Fibroblast of lung (primary cell): ENCODE data around the gene UBA1.

Experiments
- CTCF ChIP-seq, 2 donors: IDR thresholded peaks in 1 of 2; conservative IDR thresholded peaks in 1 of 2; 1 replicate in 1 of 2; 2 replicates in 1 of 2; pipeline ENCODE4 v1.5.1; 2011 to 2012; ENCODE audit warnings: low read length in 2 of 2, control low read depth in 1 of 2, inconsistent platforms in 1 of 2, low read depth in 1 of 2, mild to moderate bottlenecking in 1 of 2
- EZH2 ChIP-seq: IDR thresholded peaks from 2 replicates; pipeline ENCODE4 v1.5.1; 2012; ENCODE audit warnings: low read length, control low read depth, mild to moderate bottlenecking; ENCODE audit errors: missing control alignments

- TF ChIP-seq CTCF (conservative IDR thresholded peaks at IDR 0.05 in 1 of 2, IDR thresholded peaks at IDR 0.05 in 1 of 2; ENCODE audit: low read depth in 1 of 2, low read length in 2 of 2) (no peak), EZH2 (no peak)
Observed at GRCh38 chrX:47191806-47192401, 1.7 kb upstream of the UBA1 start.
